ENCODE measurements around the gene ADCY4. TPM values are rescaled to one million over a fixed set of nuclear protein-coding genes. Genes with fewer than 3 reads are reported as not detected.

The ADCY4 gene
- total and polyA plus RNA-seq, 2 of the 13 experiments (the other 11 are each of a cell fraction or from before 2014, with no cell fraction given) = 0.03 TPM; not detected in 1

- no peak for TF ChIP-seq HOXA9 (CRISPR knock-in tag; IDR thresholded peaks at IDR 0.05; ENCODE audit: borderline replicate concordance)
- TF ChIP-seq PAX8 (CRISPR knock-in tag; IDR thresholded peaks at IDR 0.05; ENCODE audit: borderline replicate concordance) = no peak
- no peak for TF ChIP-seq TOE1 (CRISPR knock-in tag; IDR thresholded peaks at IDR 0.05)
- TF ChIP-seq POLR2AphosphoS2 (IDR thresholded peaks at IDR 0.05; ENCODE audit: low read depth, low read length) = no peak
- no peak for TF ChIP-seq ZNF761 (CRISPR knock-in tag; conservative IDR thresholded peaks at IDR 0.05)
- no peak for TF ChIP-seq NAIF1 (CRISPR knock-in tag; IDR thresholded peaks at IDR 0.05; ENCODE audit: borderline replicate concordance)
- TF ChIP-seq YEATS2 (CRISPR knock-in tag; IDR thresholded peaks at IDR 0.05; ENCODE audit: borderline replicate concordance) = peak; percentile 72; the same call in 1 of the 2 replicates
- TF ChIP-seq KMT2B (CRISPR knock-in tag; IDR thresholded peaks at IDR 0.05) = no peak; the same call in 1 of the 2 replicates
- no peak for TF ChIP-seq MXD1 (CRISPR knock-in tag; IDR thresholded peaks at IDR 0.05)
- no peak for TF ChIP-seq IRF1 (CRISPR knock-in tag; IDR thresholded peaks at IDR 0.05; ENCODE audit: low read depth)
- 0 out of 2 replicates have a peak, but pooled peaks have one; percentile 7 for TF ChIP-seq ATF6 (CRISPR knock-in tag; conservative IDR thresholded peaks at IDR 0.05)
- 0 out of 2 replicates have a peak, but pooled peaks have one; percentile 25 for TF ChIP-seq SNAPC5 (CRISPR knock-in tag; IDR thresholded peaks at IDR 0.05; ENCODE audit: borderline replicate concordance)
- no peak for TF ChIP-seq ZNF784 (CRISPR knock-in tag; IDR thresholded peaks at IDR 0.05; ENCODE audit: borderline replicate concordance)
- no peak; the same call in 1 of the 2 replicates for TF ChIP-seq SAFB2 (CRISPR knock-in tag; IDR thresholded peaks at IDR 0.05; ENCODE audit: borderline replicate concordance, low read depth)
- TF ChIP-seq SRF (IDR thresholded peaks at IDR 0.05; ENCODE audit: low read depth, low read length) = no peak
- TF ChIP-seq ZNF577 (CRISPR knock-in tag; IDR thresholded peaks at IDR 0.05; ENCODE audit: borderline replicate concordance, low read depth) = no peak
- TF ChIP-seq ZNF235 (CRISPR knock-in tag; IDR thresholded peaks at IDR 0.05; ENCODE audit: borderline replicate concordance) = no peak
- TF ChIP-seq ZNF709 (CRISPR knock-in tag; IDR thresholded peaks at IDR 0.05) = no peak
- TF ChIP-seq ZFP62 (CRISPR knock-in tag; IDR thresholded peaks at IDR 0.05) = no peak
- TF ChIP-seq IKZF5 (CRISPR knock-in tag; IDR thresholded peaks at IDR 0.05) = no peak
- TF ChIP-seq FOSL1 (CRISPR knock-in tag; IDR thresholded peaks at IDR 0.05; ENCODE audit: borderline replicate concordance) = no peak
- peak; percentile 96 for TF ChIP-seq ELF3 (CRISPR knock-in tag; IDR thresholded peaks at IDR 0.05)
- no peak for TF ChIP-seq ZNF691 (CRISPR knock-in tag; IDR thresholded peaks at IDR 0.05; ENCODE audit: borderline replicate concordance, low read depth)
Measured at GRCh38 chr14:24297190-24297964, 37.5 kb downstream of the ADCY4 start (continued).

Measured in HepG2 (cell line).